ENCODE results near the gene DVL1.

Gene DVL1

GRCh38 chr1:1357871-1358432 lies 8.7 kb upstream of the DVL1 start:
- TF ChIP-seq POLR2AphosphoS5 (IDR thresholded peaks at IDR 0.05; ENCODE audit: low read depth, low read length) (no peak), REST (IDR thresholded peaks at IDR 0.05; ENCODE audit: insufficient read depth in 1 of 2, low read depth in 2 of 2, low read length in 2 of 2) (no peak), SIN3A (IDR thresholded peaks at IDR 0.05; ENCODE audit: borderline replicate concordance, insufficient read depth, low read length) (no peak), FOXP2 (optimal IDR thresholded peaks at IDR 0.05; ENCODE audit: borderline replicate concordance, extremely low read depth, extremely low read length, insufficient read depth) (no peak), TAF1 (IDR thresholded peaks at IDR 0.05; ENCODE audit: borderline replicate concordance, insufficient read depth, low read length) (no peak)

- TF ChIP-seq TAF1 (IDR thresholded peaks at IDR 0.05; ENCODE audit: borderline replicate concordance, insufficient read depth, low read length), result no peak
- no peak for TF ChIP-seq SIN3A (IDR thresholded peaks at IDR 0.05; ENCODE audit: borderline replicate concordance, insufficient read depth, low read length)
- TF ChIP-seq FOXP2 (optimal IDR thresholded peaks at IDR 0.05; ENCODE audit: borderline replicate concordance, extremely low read depth, extremely low read length, insufficient read depth), result no peak
- TF ChIP-seq REST (IDR thresholded peaks at IDR 0.05; ENCODE audit: insufficient read depth in 1 of 2, low read depth in 2 of 2, low read length in 2 of 2), result no peak
- no peak for TF ChIP-seq POLR2AphosphoS5 (IDR thresholded peaks at IDR 0.05; ENCODE audit: low read depth, low read length)
Observed at GRCh38 chr1:1356796-1357401, 7.7 kb upstream of the DVL1 start.

GRCh38 chr1:1356166-1356795 lies 7.1 kb upstream of the DVL1 start:
- TF ChIP-seq SIN3A (IDR thresholded peaks at IDR 0.05; ENCODE audit: borderline replicate concordance, insufficient read depth, low read length) (no peak), TAF1 (IDR thresholded peaks at IDR 0.05; ENCODE audit: borderline replicate concordance, insufficient read depth, low read length) (no peak), REST (IDR thresholded peaks at IDR 0.05; ENCODE audit: insufficient read depth in 1 of 2, low read depth in 2 of 2, low read length in 2 of 2) (no peak), POLR2AphosphoS5 (IDR thresholded peaks at IDR 0.05; ENCODE audit: low read depth, low read length) (no peak), FOXP2 (optimal IDR thresholded peaks at IDR 0.05; ENCODE audit: borderline replicate concordance, extremely low read depth, extremely low read length, insufficient read depth) (no peak)

GRCh38 chr1:1355416-1355815 lies 6.2 kb upstream of the DVL1 start:
- no peak for TF ChIP-seq REST (IDR thresholded peaks at IDR 0.05; ENCODE audit: insufficient read depth in 1 of 2, low read depth in 2 of 2, low read length in 2 of 2)
- no peak for TF ChIP-seq FOXP2 (optimal IDR thresholded peaks at IDR 0.05; ENCODE audit: borderline replicate concordance, extremely low read depth, extremely low read length, insufficient read depth)
- TF ChIP-seq TAF1 (IDR thresholded peaks at IDR 0.05; ENCODE audit: borderline replicate concordance, insufficient read depth, low read length), result no peak
